C4-2B (cell line): ENCODE results near the gene SPTBN4.

Source experiments
- H3K27ac ChIP-seq: fragments of 450-650 bp; 2 replicates; pipeline ENCODE4 v1.5.1; 2017
- ZFX ChIP-seq: fragments of 450-650 bp; IDR thresholded peaks from 2 replicates; pipeline ENCODE4 v1.6.1; 2017
- TF ChIP-seq, protein P1 (sequence below): fragments of 450-650 bp; conservative IDR thresholded peaks from 2 replicates; pipeline ENCODE4 v1.5.1; 2017; ENCODE audit warnings: mild to moderate bottlenecking

Gene SPTBN4

DNA sequence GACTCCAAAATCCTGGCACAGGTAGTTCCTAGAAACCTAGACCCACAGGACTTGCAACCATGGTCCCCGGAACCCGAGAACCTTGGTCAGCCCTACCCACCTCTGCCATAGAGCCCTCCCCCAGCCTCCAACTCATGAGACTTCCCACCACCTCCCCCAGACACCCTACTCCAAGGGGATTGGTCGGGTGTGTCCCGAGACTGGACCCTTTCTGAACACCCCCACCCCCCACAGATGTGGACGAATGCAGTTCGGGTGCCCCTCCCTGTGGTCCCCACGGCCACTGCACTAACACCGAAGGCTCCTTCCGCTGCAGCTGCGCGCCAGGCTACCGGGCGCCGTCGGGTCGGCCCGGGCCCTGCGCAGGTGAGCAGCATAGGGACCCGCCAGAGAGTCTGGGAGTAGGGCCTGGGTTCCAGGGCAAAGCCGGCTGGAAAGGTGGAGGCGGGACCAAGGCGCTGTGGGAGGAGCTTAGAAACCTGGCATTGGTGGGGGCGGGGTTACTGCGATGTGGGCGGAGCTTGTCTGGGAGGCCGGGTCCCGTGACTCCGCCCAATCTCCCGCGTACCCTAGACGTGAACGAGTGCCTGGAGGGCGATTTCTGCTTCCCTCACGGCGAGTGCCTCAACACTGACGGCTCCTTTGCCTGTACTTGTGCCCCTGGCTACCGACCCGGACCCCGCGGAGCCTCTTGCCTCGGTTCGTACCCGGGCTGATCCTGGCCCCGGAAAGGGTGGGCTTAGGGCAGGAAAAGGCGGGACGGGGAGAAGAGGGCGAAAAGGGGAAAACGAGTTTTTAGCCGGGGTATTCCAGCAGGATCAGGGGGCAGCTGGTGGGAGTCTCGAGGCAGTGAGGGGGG lies 146.3 kb downstream of the SPTBN4 start:
- TF ChIP-seq, protein P1, sequence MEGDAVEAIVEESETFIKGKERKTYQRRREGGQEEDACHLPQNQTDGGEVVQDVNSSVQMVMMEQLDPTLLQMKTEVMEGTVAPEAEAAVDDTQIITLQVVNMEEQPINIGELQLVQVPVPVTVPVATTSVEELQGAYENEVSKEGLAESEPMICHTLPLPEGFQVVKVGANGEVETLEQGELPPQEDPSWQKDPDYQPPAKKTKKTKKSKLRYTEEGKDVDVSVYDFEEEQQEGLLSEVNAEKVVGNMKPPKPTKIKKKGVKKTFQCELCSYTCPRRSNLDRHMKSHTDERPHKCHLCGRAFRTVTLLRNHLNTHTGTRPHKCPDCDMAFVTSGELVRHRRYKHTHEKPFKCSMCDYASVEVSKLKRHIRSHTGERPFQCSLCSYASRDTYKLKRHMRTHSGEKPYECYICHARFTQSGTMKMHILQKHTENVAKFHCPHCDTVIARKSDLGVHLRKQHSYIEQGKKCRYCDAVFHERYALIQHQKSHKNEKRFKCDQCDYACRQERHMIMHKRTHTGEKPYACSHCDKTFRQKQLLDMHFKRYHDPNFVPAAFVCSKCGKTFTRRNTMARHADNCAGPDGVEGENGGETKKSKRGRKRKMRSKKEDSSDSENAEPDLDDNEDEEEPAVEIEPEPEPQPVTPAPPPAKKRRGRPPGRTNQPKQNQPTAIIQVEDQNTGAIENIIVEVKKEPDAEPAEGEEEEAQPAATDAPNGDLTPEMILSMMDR = no peak
- no peak for TF ChIP-seq ZFX
- H3K27ac ChIP-seq = no peak overlapping the region

DNA sequence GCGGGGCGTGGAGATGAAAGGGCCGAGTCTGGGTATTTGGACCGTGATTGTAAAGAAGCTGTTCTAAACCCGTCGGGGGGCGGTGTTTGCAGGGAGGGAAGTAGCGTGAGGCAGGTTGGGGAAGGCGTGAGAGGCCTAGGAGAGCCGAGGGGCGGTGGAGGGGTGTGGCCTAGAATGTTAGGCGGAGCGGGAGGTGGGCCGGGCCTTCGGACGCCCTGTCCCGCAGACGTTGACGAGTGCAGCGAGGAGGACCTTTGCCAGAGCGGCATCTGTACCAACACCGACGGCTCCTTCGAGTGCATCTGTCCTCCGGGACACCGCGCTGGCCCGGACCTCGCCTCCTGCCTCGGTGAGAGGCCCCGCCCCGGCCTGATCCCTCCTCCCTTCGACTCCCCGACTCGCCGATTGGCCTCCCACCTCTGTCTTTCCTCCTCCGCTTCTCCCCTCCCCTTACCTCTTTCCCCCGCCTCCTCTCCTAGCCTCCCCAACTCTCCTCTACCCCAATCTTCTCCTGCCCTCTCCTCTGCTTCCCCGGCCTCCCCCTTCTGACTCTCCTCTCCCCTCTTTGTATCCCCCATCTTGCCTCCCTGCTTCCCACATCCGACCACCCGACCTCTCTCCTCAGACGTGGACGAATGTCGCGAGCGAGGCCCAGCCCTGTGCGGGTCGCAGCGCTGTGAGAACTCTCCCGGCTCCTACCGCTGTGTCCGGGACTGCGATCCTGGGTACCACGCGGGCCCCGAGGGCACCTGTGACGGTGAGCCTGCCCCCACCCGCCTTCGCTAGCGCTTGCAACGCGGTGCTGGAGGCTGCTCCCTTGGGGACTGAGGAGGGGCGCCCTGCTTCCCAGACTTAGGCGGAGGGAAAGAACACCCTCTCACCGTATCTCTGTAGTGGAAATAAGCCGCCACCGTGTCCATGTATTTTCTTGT lies 147.2 kb downstream of the SPTBN4 start:
- H3K27ac ChIP-seq = no peak overlapping the region
- TF ChIP-seq, protein P1 = no peak

DNA sequence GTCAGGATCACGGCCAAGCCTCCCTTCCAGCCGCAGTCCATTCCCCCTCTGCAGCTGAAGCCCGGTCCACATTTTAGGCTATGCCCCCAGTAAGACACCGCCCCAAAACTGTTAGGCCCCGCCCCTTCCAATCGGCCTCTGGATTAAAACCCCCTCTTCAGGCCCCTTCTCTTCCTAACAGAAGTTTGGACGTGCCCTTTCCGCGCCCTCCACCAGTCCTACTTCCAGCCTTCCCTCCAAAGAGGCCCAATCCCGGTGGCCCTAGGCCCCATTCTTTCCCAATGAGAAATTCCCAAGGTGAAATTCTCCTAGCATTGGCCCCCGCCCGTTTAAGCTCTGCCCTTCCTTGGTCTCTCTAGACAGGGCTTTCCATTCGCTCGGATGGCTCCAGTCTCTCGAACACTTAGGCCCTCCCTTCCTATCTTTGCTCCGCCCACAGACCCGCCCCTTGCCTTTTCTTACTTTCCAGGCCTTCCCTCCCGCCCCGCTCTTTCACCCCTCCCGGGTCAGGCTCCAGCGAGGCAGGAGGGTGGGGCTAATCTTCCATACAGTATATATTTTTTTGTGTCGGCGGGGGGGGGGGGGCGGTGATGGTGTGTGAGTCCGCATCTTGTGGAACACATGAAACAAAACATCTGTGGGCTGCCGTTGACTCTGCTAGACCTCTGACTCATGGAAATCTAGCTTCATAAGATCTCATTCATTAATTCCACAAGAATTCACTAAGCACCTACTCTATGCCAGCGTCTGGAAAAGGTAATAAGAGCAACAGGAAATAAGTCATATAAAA lies 148.0 kb downstream of the SPTBN4 start:
- TF ChIP-seq, protein P1 = no peak
- TF ChIP-seq ZFX = no peak
- no peak overlapping the region for H3K27ac ChIP-seq

DNA sequence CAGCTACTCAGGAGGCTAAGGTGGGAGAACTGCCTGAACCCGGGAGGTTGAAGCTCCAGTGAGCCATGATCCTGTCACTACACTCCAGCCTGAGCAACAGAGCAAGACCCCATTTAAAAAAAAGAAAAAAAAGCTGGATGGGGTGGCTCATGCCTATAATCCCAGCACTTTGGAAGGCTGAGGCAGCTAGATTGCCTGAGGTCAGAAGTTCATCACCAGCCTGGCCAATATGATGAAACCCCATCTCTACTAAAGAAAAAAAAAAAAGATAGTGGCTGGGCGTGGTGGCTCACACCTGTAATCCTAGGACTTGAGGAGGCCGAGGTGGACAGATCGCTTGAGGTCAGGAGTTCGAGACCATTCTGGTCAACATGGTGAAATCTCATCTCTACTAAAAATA lies 149.4 kb downstream of the SPTBN4 start:
- H3K27ac ChIP-seq = no peak overlapping the region
- TF ChIP-seq ZFX = no peak
- TF ChIP-seq, protein P1 = no peak

DNA sequence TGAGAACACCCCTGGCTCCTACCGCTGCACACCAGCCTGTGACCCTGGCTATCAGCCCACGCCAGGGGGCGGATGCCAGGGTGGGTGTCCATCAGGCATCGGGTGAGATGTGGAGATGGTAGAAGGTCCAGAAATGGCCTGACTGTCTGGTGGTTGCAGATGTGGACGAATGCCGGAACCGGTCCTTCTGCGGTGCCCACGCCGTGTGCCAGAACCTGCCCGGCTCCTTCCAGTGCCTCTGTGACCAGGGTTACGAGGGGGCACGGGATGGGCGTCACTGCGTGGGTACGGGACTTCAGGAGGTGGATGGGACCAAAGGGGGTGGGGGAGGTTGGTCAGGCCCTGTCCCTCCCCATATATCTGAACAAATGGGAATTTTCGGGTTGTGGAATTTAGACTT lies 150.1 kb downstream of the SPTBN4 start:
- no peak for TF ChIP-seq ZFX
- TF ChIP-seq, protein P1 = no peak
- no peak overlapping the region for H3K27ac ChIP-seq

DNA sequence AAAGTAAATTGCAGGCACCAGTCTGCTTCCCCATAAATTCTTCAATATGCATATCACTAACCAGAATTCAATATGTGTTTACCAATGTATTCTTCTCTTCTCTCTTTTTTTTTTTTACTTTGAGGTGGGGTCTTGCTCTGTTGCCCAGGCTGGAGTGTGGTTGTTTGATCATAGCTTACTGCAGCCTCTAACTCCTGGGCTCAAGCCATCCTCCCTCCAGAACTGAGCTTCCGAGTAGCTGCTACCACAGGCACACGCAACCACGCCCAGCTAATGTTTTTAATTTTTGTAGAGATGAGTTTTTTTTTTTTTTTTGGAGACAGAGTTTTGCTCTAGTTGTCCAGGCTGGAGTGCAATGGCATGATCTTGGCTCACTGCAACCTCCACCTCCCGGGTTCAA lies 151.2 kb downstream of the SPTBN4 start:
- no peak overlapping the region for H3K27ac ChIP-seq
- TF ChIP-seq, protein P1 = no peak
- TF ChIP-seq ZFX = no peak
